Adrenal gland (tissue), 12 donors: ENCODE data around the gene TNFRSF17. TPM values are rescaled to one million over a fixed set of nuclear protein-coding genes. Genes with fewer than 3 reads are reported as not detected.

ENCODE experiments used
- DNase-seq, 7 donors: peaks; one replicate each; pipeline ENCODE4 v3.0.0-alpha.2; 2019 to 2020
- H3K27ac ChIP-seq, 5 donors: fragments of 200-600 bp; sonication (generic) in 4 of 5; 1 replicate in 3 of 5; 2 replicates in 2 of 5; pipeline versions ENCODE4 v1.5.1 to v1.8.0; 2016 to 2020; ENCODE audit warnings: mild to moderate bottlenecking in 1 of 5
- H3K27me3 ChIP-seq: fragments of 200-600 bp; 2 replicates; pipeline ENCODE4 v1.8.0; 2021
- H3K36me3 ChIP-seq, 2 donors: fragments of 200-600 bp; replicated peaks in 1 of 2; 1 replicate in 1 of 2; 2 replicates in 1 of 2; pipeline versions ENCODE4 v1.5.1 to v1.8.0; 2018 to 2022
- H3K4me1 ChIP-seq, 2 donors: fragments of 200-600 bp; replicated peaks in 1 of 2; 1 replicate in 1 of 2; 2 replicates in 1 of 2; pipeline versions ENCODE4 v1.5.1 to v1.8.0; 2018 to 2021
- H3K4me3 ChIP-seq, 4 donors: fragments of 200-600 bp; sonication (generic) in 3 of 4; one replicate each; pipeline ENCODE4 v1.5.1; 2016 to 2018
- H3K9me3 ChIP-seq, 3 donors: fragments of 200-600 bp; sonication (generic) in 1 of 3; replicated peaks in 1 of 3; 1 replicate in 2 of 3; 2 replicates in 1 of 3; pipeline versions ENCODE4 v1.5.1 to v1.8.0; 2016 to 2021
- CTCF ChIP-seq, 6 experiments: fragments of 450-650 bp in 4 of 6; fragments of 200-600 bp in 2 of 6; sonication (generic) in 1 of 6; IDR thresholded peaks; 1 replicate in 5 of 6; 2 replicates in 1 of 6; pipeline versions ENCODE4 v1.5.1 to v1.8.0; 2016 to 2021; ENCODE audit warnings: antibody characterized with exemption in 6 of 6, mild to moderate bottlenecking in 2 of 6, moderate library complexity in 1 of 6
- POLR2A ChIP-seq, 2 donors: fragments of 450-650 bp; IDR thresholded peaks; one replicate each; pipeline ENCODE4 v1.6.1; 2017; ENCODE audit warnings: antibody characterized with exemption in 2 of 2, mild to moderate bottlenecking in 2 of 2, moderate library complexity in 1 of 2
- WGBS, 4 donors: extraction: QIAGEN DNeasy Blood & Tissue Kit in 2 of 4; methylation state at CpG; one replicate each; pipeline versions ENCODE4 v1.1.5 to v1.1.7; 2013 to 2017; 5-methylcytosine and 5-hydroxymethylcytosine counted together
- intact Hi-C, 2 donors: fragments of 100-400 bp; cut with DNase I; formaldehyde crosslinking; loops; one replicate each; pipeline versions ENCODE4 v1.14.1 to v1.15.0; 2022 to 2023
- polyA plus RNA-seq, 3 donors: library from polyadenylated mRNA; stranded (reverse); fragments of 200-250 nt in 2 of 3; fragments of 350-450 nt in 1 of 3; fragmentation: Illumina TruSeq in 1 of 3; extraction: RNeasy Lipid Tissue Mini Kit (QIAGEN cat#74804) in 1 of 3; gene quantifications; one replicate each; pipeline ENCODE4 v1.2.3, GENCODE V29; 2013 to 2014
- total RNA-seq, 9 donors: library from RNA; depleted of rRNA in 4 of 9; stranded (reverse); fragments of >200 nt in 4 of 9; fragments of 120-200 nt in 1 of 9; fragmentation: NEBNext Ultra II Directional in 1 of 9; extraction: Animal tissue kit (Norgen Biotek cat#: 25700) in 1 of 9; gene quantifications; one replicate each; pipeline versions ENCODE4 v1.1.0 to v1.2.4, GENCODE V29; 2013 to 2023
- donor health status: healthy with polysubstance abuse.
- donor health status: Bipolar disorder and iron deficiency.
- donor health status: DM: yes; HTN: yes; CAD: no.
- donor health status: DM: no; HTN: no; CAD: no.
- donor health status: DM: no; HTN: no; CAD: no.
- donor health status: DM: yes; HTN: yes; CAD: no.

TNFRSF17 gene
- total and polyA plus RNA-seq, 12 donors: 0.13 to 0.84 TPM; not detected in 10

DNA sequence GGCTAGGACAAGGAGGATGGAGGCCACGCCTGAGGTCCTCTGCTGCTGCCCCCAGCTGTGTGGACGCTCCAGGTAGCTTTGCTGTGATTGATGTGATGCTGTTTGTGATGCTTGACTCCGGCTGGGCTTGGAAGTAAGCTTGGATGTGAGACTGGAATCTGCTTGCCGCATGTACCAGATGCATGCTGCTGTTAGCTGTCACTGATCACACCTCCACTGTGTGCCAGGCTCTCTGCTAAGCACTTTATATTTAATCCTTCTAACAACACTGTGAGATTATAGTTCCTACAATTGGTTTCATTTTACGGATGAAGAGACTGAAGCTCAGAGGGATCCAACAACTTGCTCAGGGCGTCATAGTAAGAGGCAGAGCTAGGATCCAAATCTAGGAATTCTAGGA is 35.0 kb downstream of the TNFRSF17 start:
- Histone ChIP-seq H3K4me1 (peaks cover 10 to 15% of the 10 kb centered on the region in 2 donors), H3K27ac (no peak overlapping the region), H3K27me3 (no peaks in the 10 kb centered on the region), H3K9me3 (no peaks in the 10 kb centered on the region), H3K36me3 (no peaks in the 10 kb centered on the region), H3K4me3 (no peak overlapping the region)
- WGBS, 4 donors: 85 to 94% (median 91%) methylated on average over 6 of the region's 6 CpGs
- no peak for DNase-seq
- intact Hi-C loops: no loop called here
- TF ChIP-seq CTCF (IDR thresholded peaks at IDR 0.05): no peak

- Histone ChIP-seq H3K4me3 (no peak overlapping the region), H3K9me3 (no peaks in the 10 kb centered on the region), H3K27me3 (no peaks in the 10 kb centered on the region), H3K36me3 (no peaks in the 10 kb centered on the region), H3K4me1 (no peaks in the 10 kb centered on the region), H3K27ac (peak overlapping the region in 1 of 5 donors; percentile 57)
- TF ChIP-seq POLR2A (IDR thresholded peaks at IDR 0.05): no peak
- TF ChIP-seq CTCF (IDR thresholded peaks at IDR 0.05): no peak
- 58 to 70% (median 66%) methylated on average over 11 of the region's 11 CpGs for WGBS, 4 donors
- intact Hi-C loops: no loop called here
- peak in 3 of 7 donors; percentile 19 to 72 (median 21) for DNase-seq
These were observed 37.5 kb downstream of the TNFRSF17 start for GRCh38 chr16:12002447-12003006.

GRCh38 chr16:12006637-12007036 is 41.6 kb downstream of the TNFRSF17 start:
- 88 to 98% (median 91%) methylated on average over 3 of the region's 3 CpGs for WGBS, 4 donors
- H3K36me3 ChIP-seq: no peaks in the 10 kb centered on the region

GRCh38 chr16:12009462-12009861 is 44.5 kb downstream of the TNFRSF17 start:
- 79 to 83% (median 81%) methylated on average over 7 of the region's 7 CpGs for WGBS, 4 donors
- Histone ChIP-seq H3K27ac (peak overlapping the region in 1 of 5 donors; percentile 24), H3K4me3 (no peak overlapping the region), H3K4me1 (no peaks in the 10 kb centered on the region), H3K27me3 (no peaks in the 10 kb centered on the region), H3K9me3 (no peaks in the 10 kb centered on the region), H3K36me3 (no peaks in the 10 kb centered on the region)
- DNase-seq: no peak
- intact Hi-C loops: no loop called here
- TF ChIP-seq POLR2A (IDR thresholded peaks at IDR 0.05): no peak
- TF ChIP-seq CTCF (IDR thresholded peaks at IDR 0.05): no peak

More at GRCh38 chr16:12006637-12007036, 41.6 kb downstream of the TNFRSF17 start:
- no peaks in the 10 kb centered on the region for H3K27me3 ChIP-seq
- no peaks in the 10 kb centered on the region for H3K4me1 ChIP-seq
- H3K4me3 ChIP-seq: no peak overlapping the region
- intact Hi-C loops: no loop called here
- TF ChIP-seq CTCF (IDR thresholded peaks at IDR 0.05): no peak
- TF ChIP-seq POLR2A (IDR thresholded peaks at IDR 0.05): no peak
- no peak overlapping the region for H3K27ac ChIP-seq
- DNase-seq: no peak
- H3K9me3 ChIP-seq: no peaks in the 10 kb centered on the region
